ENCODE measurements around the gene RAP1GAP.
"Not testable (repeated sequence)": the region's sequence is repeated elsewhere in the genome, so short reads cannot be mapped to it uniquely, and the experiment has no call there.

Gene RAP1GAP

DNA sequence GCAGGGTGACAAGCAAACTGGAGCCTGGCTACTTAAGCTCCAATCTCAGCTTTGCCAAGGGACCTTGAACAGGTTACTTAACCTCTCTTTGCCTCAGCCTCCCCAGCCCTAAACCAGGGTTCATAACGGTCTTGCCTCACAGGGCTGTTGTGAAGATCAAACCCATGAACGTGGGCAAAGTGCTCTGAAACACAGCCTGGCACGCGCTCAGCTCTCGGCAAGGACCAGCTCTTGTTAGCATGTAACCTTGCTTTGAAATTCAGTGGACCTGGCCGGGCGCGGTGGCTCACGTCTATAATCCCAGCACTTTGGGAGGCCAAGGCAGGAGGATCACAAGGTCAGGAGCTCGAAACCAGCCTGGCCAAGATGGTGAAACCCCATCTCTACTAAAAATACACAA lies 24.8 kb downstream of the RAP1GAP start:
- DNase-seq (ENCODE audit: low spot score): no peak

DNA sequence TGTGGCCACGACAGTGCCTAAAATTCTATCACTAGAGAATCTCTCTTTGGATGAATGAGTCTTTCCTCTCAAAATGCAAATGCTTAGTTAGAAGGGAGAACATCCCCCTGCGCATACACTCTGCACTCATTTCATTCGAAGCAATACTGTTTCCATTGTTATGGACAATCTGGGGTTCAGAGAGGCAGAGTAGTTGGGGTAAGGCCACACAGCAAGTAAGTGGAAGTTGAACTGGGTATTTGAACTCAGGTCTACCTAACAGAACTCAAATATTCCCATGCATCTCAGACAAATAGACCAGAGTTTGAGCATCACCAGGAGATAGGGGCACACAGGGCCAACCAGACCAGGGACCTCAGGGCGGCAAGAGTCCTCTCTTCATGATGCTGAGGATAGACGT lies 25.5 kb downstream of the RAP1GAP start:
- no peak for DNase-seq (ENCODE audit: low spot score)

DNA sequence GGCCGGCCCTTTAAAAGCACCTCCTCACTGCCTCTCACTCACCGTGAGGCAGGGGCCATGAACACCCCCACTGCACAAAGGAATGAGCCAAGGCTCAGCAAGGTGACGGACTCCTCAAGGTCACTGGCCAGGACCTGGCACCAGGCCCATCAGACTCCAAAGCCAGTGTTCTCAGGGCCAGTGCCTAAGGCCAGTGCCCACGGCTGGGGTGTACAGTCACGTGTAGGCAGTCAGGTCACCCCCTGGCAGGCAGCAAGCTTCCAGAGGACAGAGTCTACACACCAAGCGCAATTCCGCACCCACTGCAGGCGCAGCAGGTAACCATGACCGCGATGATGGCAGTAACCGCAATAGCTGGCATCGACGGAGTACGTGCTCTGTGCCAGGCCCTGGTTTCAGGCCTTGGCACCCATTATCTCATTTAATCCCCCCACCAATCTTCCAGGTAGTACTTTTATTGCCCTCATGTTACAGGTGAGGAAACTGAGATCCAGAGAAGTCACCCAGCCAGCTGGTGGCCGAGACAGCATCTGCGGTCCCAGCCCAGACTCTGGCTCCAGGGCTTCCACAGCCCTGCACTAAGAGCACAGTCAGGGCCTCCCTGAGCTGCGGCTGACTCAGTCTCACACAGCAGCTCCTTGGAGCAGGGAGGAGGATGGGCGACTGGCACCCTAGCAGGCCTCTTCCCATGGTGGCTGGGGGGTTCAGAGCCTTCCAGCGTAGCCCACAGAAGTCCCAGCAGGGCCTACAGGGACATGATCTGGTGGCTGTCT lies 27.0 kb downstream of the RAP1GAP start:
- DNase-seq (ENCODE audit: low spot score): no peak

DNA sequence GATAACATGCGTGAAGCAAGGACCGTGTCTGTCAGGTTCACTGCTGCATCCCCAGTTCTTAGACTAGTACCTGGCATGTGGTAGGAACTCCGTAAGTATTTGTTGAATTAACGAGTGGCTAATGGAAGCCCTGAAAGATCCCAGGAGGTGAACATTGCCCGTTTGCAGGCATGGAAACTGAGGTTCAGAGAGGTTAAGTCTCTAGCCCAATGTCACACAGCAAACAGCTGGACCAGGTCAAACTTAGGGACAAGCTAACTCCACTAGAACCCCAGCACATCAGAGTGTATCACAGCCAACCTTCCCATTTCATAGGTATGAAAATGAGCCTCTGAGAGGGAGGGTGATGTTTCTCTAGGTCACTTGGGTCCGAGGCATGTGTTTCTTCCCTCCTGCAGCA lies 27.6 kb downstream of the RAP1GAP start:
- no peak for DNase-seq (ENCODE audit: low spot score)

DNA sequence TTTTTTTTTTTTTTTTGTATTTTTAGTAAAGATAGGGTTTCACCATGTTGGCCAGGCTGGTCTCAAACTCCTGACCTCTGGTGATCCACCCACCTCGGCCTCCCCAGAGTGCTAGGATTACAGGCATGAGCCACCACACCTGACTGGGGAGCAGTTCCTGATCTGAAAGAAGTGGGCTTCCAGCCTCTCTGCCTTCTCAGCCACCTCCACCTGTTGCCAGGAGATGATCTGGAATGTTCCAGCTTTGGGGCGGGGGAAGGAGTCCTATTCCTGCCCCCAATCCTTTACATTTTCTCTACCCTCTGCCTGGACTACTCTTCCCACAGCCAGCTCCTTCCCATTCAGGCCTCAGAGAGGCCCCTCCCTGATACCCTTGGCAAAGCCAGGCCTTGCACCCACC lies 28.1 kb downstream of the RAP1GAP start:
- no peak for DNase-seq (ENCODE audit: low spot score)

DNA sequence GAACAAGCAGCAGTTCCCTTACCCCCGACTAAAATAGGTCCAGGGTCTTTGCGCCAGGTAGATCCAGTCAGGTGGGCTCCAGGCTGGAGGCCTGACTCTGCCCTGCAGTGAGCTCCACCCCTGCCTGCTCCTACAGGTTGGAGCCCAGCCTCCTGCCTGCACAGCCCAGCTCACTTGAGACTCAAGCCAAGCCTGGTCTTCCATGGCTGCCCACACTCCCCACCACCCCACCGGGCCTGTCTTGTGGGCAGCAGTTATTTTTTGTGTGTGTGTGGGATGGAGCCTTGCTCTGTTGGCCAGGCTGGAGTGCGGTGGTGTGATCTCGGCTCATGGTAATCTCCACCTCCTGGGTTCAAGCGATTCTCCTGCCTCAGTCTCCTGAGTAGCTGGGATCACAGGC lies 28.5 kb downstream of the RAP1GAP start:
- no peak for DNase-seq (ENCODE audit: low spot score)

DNA sequence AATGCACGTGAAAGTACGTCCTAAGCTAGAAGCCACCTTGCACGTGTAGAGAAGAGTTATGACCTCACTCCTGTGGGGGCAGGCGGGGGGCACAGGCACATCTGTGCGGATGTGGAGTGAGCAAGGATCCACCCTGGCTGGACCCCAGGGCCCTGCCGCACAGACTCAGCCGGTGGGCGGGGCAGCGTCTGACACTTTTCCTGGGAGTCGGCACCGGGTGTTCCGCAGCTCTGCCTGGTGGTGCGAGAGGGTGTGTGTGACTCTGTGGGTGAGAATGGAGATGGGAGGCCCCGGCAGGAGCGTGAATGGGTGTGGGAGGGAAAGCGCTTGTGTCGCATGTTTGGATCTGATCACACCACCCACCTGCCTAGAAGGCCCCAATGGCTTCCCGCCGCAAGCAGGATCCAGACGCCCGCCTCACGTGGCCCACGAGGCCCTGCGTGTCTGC lies 29.5 kb downstream of the RAP1GAP start:
- no peak for DNase-seq (ENCODE audit: low spot score)

DNA sequence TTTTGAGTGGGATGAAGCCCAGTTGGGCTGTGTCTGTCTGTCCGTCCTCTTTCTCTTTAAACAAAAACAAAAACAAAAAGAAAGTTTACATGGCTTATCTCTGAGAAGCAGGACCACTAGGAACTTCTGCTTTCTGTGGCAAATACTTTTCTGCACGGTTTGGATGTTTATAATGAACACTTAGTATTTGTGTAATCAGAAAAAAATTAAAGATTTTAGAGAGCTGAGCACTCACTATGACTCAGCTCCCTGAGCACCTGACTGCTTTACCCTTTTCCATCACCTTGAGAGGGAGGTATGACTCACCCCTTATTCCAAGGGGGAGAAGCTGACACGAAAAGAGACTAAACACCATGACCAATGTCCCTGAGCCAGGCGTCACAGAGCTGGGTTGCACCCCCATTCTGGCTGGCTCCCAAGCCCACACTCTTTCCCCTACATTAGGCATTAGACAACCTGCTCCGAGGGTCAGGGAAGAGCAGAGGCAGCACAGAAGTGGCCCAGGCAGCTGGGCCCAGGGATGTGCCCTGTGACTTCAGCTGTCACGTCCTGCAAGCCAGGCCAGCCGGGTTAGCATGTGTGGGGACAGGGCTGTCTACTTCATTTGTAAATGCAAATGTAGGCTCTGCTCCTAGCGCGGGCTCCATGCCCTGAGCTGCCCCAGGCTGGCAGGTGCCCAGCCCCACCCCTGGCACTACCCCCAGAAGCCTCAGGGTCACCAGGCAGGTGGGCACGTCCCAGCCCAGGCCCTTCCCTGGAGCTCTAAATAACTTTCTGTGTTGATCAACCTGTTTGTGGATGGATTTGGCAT lies 30.4 kb downstream of the RAP1GAP start:
- peak; percentile 57 for DNase-seq (ENCODE audit: low spot score)

DNA sequence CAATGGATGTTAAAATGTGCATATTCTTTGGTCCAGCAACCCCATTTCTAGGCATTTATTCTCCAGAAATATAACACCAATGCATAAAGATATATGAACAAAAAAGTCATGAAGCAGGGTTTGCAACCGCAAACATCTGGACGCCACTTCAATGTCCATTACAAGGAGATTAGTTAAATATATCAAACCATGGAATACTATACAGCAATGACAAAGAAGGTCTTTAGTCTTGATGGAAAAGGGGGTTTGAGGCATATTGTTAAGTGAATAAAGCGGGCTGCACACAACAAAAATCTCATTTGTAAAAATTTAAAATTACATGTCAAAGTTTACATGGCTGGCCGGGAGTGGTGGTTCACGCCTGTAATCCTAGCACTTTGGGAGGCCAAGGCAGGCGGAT lies 31.6 kb downstream of the RAP1GAP start:
- no peak for DNase-seq (ENCODE audit: low spot score)

DNA sequence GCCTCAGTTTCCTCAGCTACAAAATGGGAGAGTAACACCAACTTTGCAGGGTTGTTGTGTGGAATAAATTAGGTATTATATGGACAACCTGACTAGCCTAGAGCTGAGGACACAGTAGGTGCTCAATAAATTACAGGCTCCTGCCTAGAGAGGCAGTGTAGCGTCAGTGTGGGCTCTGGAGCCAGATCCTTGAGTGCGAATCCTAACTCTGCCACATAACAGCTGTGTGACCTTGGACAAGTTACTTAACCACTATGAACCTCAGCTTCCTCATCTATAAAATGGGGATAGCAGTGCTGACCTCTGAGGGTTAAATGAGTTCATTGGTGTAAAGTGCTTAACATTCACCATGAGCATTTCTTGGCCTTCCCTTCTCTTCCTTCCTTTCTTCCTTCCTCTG lies 33.1 kb downstream of the RAP1GAP start:
- DNase-seq (ENCODE audit: low spot score): no peak

DNA sequence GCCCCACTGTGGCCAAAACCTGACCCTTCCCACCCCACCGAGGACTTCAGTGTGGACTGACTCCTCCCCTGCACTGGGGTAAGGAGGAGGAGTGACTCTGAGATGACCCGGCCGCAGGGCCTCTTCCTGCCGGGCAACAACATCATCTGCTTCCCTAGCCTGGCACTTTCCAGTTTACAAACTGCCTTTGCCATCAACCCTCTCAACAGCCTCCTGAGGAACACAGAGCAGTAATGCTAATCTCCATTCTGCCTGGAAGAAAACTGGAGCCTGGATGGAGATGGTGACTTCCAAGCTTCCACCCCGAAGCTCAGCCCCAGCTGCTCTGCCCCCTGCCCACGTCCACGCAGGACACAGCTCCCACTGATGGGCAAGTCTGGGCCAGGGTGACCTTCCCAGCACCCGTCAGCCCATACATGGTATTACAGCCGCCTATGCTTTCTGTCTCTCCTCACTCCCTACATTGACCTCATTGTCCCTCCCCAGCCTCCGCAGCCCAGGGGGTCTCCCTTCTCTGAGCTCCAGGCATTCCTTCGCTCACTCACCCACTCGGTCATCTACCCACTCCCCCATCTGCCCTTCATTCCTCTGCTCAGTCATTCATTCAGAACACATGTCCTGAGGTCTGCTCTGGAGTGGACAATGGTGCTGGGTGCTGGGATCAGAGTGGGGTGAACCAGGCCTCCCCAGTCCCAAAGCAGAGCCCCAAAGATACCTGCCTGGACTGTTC lies 34.2 kb downstream of the RAP1GAP start:
- no peak for DNase-seq (ENCODE audit: low spot score)

DNA sequence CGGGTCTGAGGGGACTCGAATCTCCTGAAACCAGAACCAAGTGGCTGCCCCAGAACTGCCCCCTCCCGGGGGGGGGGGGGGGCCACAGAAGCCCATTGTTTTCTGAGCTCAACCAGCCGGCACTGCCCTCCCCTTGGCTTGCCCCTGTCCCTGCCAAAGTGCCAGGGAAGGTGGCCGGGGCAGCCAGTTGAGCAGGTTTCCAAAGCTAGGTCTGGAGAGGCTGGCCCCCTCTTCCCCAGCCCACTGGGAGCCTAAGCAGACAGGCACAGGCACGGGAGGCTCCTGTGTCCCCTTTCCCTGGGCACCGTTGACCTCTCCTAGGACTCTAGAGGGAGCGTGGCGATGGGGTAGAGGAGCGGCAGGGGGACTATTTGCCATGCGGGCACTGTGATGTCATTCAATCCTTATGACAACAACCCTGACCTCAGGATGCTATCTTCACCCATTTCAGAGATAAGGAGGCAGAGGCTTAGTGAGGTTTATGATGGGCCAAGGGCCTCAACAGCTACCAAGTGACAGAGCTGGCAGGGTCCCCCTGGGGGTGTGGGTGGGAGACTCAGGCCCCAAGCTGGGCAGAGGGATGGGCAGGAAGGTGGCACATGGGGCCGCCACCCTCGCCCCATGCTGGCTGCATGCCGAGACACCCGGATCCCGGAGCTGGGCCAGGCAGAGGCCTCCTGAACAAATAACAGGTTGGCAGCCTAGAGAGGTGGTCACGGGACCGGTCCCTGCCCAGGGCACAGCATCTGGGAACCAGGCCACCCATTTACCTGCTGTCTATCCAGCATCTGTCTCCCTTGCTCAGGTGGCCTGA lies 35.0 kb downstream of the RAP1GAP start:
- DNase-seq (ENCODE audit: low spot score): no peak

DNA sequence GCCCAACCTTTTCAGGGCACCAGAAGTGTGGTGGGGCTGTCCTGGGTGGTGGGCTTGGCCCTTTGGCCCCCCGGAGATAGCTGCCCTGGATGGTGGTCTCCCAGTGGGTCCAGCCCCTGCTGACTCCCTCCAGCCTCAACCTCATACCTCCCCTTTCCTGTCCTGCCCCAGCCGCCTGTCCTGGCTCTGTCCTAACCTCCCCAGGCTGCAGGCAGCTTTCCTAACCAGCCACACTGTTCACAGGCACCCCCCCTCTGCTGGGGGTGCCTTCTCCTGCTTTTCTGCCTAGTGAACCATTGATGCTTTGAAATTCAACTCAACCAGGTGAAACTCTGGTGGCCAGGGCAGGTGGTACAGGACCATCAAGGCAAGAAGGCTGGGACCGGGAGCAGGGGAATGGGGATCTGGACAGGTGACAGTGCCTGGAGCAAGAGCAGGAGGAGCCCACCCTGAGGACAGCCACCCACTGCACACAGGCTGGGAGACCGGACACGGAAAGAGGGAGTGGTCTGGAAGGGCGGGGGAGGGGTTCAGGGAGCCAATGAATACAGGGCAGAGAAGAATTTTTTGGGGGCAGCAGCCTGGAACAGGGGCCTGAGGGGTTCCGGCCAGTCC lies 35.9 kb downstream of the RAP1GAP start:
- DNase-seq (ENCODE audit: low spot score): no peak

DNA sequence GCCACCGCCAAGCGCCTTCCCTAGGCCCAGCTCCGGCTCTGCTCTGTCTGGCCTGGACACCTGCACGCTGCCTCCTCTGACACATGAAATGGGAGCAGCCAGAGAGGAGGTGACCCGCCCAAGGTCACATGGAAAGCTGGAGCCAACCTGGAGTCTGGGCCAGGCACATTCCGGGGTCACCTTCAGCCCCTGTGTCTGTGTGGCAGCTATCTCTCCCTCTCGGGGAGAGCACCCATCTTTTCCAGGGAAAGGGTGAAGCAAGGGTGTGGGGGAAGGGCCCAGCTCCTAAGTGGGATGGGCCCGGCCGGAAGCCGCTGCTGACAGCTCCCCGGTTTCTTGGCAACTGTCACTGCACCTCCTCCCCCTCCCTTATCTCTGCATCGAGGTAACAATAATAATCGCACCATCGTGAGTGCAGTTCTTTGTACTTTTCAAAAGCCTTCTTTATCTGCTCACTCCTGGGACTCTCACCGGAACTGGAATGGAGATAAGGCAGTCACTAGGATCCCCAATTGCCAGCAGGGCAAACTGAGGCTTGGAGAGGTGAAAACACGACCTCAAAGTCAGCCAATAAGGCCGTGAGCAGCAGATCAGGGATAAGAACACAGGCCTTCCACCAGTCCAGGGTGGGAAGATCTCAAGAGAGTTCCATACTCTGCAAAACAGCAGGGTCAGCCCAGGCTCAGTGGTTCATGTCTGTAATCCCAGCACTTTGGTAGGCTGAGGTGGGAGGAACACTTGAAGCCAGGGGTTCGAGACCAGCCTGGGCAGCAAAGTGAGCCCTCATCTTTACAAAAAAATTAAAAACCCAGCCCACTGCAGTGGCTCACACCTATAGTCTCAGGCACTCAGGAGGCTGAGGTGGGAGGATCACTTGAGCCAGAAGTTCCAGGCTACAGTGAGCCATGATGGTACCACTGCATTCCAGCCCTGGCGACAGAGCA lies 36.9 kb downstream of the RAP1GAP start:
- no peak for DNase-seq (ENCODE audit: low spot score)

DNA sequence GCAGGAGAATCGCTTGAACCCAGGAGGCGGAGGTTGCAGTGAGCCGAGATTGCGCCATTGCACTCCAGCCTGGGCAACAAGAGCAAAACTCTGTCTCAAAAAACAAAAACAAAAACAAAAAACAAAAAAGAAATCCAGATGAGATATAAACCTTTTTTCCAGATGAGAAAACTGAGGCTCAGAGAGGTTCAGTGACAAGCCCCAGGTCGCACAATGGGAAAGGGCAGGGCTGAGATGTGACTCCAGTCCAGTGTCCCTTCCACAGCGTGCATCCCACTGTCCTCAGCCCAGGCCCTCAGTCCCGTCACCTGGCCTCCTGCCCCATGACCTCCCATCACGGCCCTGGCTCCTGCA lies 37.6 kb downstream of the RAP1GAP start:
- not testable (repeated sequence) for DNase-seq (ENCODE audit: low spot score)

DNA sequence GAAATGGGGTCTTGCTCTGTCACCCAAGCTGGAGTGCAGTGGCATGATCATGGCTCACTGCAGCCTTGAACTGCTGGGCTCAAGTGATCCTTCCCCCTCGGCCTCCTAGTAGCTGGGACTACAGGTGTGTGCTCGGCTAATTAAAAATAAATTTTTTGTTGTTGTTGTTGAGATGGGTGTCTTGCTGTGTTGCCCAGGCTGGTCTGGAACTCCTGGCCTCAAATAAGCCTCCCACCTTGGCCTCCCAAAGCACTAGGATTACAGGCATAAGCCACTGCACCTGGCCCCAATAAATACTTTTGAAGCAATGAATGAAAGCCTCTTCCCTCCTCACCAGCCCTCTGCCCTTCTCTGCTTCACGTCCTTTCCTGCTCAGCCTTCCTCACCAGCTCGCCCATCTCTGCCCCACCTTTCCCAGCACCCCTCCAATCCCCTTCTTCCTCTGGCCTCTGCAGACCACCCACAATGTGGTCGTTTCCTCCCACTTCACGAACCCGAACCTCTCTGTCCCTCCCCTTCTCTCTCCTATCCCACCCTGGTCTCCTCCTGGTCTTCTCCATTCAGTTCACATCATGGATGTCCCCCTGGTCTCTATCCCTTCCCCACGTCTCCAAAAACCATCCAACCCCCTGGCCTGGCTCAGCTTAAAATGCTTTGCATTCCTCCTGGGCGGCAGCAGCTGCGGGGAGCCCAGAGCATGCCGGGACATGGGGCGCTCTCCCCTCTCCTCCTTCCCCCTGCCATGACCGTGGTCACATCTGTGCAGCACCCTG lies 38.4 kb downstream of the RAP1GAP start:
- DNase-seq (ENCODE audit: low spot score): no peak

DNA sequence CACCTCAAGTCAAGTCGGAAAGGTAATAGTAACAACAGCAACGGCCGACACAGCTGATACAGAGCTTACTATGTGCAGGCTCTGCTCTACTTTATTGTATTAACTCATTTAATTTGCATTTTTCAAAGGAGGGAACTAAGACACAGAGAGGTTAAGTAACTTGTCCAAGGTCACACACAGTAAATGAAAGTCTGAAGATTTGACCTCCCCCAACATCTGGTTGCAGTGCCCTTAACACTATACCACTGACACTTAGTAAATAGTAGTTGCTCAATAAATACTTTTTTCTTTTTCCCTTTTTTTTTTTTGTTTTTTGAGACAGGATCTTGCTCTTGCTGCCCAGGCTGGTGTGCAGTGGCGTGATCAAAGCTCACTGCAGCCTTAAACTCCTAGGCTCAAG lies 39.2 kb downstream of the RAP1GAP start:
- no peak for DNase-seq (ENCODE audit: low spot score)

DNA sequence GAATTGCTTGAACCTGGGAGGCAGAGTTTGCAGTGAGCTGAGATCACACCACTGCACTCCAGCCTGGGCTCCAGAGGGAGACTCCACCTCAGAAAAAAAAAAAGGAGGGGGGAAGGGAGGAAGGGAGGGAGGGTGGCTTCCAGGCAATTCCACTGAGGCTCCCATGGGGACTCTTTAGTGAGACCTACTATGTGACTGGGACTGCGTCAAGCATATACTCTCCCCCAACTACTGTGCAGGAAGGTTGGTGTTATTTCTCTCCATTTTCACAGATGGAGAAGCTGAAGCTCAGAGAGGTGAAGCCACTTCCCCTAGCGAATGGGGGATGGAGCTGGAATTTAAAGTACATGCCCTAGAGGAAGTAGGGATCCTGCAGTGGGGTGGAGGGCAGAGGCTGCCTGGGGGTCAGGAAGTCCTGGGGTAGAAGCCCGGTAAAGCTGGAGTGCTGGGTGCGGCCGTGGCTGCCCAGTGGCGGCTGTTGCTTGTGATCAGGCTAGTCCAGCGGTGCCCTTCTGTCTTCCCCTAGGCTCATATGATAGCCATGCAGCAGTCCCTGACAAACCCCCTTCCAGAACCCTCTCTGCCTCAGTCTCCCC lies 40.3 kb downstream of the RAP1GAP start:
- DNase-seq (ENCODE audit: low spot score): no peak

DNA sequence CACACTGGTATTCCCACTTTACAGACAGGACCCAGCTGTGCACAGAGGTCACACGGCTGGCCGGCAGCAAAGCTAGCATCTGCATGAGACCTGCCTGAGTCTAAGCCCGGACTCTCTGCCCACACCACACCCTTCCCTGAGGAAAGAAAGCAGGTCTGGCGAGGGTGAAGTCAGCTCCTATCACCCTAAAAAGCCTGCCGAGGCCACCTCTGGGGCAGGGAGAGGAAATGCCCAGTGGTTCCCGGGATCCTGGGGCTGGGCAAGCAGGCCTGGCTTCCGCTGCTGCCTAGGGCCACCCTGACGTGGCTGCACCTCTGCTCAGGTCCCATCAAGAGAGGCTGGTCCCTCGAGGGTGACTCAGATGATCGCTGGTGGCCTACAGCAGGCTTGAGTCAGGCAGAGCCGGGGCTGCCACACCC lies 42.2 kb downstream of the RAP1GAP start:
- DNase-seq (ENCODE audit: low spot score): no peak
